NOMO-1 (cell line): ENCODE measurements around the gene ROMO1.
A peak's percentile ranks its signal among the peaks of the same experiment; 100 is the strongest.
"Not testable (repeated sequence)": the region's sequence is repeated elsewhere in the genome, so short reads cannot be mapped to it uniquely, and the experiment has no call there.

Source experiments
- DNase-seq, 2 experiments: peaks; one replicate each; lab custom pipeline; 2025; ENCODE audit not compliant: unreplicated experiment in 2 of 2; lab: John Stamatoyannopoulos, UW

Gene ROMO1

DNA sequence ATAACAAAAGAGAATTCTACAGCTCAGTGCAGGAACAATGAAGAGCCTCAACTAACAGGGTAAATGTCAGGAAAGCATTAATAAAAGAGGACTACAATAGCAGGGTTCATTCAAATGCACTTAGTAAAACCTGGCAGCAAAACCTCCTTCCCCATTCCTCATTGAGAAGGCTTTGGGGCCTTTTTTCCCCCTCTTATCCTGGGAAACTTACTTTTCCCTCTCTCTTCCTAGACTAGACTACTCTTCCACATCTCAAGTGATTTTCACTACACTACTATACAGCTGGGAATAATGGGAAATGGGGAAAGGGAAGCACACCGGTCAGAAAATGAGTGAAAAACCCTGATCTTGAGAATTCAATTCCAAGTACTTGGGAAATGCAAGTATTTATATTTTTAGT, 10.1 kb downstream of the ROMO1 start:
- DNase-seq, result no peak

DNA sequence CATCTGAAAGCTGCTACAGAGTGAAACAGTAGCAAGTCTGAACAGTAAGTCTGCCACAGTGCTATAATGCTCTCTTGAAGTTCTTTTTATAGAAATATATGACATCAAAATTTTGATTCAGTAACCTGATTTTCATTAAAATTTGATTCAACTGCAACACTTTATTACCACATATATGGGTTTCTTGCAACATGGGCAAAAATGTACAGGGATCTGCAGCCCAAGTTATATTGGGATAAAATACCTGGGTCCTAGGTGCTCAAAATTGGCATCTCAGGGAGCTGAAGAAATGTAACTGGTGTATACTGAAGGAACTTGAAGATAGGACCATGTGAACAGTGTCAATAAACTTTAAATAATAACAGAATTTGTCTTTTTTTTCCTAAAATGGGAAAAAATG, 10.8 kb downstream of the ROMO1 start:
- DNase-seq, result no peak

DNA sequence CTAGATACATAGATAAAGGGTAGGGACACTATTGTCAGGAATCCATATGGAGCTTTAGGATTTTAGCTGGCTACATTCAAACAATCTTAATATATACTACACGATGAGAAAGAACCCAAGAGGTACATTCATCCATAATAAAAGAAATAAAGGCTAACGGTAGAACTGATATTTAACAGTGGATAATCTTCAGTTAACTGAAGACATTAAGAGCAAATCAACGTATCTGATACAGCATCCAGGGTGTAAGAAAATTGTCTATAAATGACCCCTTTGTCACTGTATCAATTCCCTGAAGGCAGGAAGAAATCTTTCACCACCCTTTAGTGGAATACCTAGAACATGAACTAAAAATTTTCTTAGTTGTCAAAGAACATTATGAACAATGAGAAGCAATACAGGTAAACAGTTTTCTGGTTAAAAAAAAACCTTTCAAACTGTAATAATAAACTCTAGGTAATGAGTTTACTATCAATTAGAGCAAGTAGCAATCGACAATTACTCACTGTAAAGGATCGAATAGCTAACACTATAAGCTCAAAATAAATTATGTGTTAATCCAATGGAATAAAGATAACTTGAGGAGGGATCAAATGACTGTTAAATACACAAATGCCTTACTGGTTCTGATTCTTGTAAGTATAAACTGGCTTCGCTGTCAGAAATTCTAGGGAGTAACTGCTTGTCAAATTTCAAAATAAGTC, 11.8 kb downstream of the ROMO1 start:
- no peak for DNase-seq

DNA sequence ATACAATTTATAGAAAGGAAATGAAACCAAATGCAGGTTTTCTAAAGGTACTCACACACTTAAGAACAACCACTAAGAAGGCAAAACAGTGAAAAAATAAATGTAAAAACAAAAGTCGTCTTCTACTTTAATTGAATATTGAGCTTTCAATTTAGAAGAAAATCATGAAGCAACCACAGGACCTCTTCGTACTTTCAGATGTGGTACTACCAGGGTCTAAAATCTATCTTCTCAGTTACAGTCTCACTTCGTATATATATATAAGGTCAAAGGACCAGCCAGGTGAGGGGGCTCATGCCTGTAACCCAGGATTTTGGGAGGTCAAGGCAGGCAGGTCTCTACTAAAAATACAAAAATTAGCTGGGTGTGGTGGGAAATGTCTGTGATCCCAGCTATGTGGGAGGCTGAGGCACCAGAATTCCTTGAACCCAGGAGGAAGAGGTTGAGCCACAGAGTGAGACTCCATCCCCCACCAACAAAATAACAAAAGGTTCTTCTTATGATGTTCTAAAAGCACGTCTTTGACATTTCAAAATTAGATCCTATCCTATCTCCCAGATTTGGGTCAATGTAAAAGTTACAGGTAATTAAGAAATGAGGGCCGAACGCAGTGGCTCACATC, 12.5 kb downstream of the ROMO1 start:
- DNase-seq, result no peak

DNA sequence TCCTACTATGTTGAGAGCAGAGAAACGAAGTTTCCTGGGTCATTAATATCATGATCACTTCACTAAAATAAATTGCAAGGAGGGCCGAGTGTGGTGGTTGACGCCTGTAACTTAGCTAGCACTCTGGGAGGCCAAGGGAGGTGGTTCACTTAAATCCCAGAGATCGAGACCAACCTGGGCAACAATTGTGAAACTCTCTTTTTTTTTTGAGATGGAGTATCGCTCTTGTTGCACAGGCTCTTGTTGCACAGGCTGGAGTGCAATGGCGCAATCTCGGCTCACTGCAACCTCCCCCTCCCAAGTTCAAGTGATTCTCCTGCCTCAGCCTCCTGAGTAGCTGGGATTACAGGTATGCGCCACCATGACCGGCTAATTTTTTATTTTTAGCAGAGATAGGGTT, 13.9 kb downstream of the ROMO1 start:
- DNase-seq, result not testable (repeated sequence)

DNA sequence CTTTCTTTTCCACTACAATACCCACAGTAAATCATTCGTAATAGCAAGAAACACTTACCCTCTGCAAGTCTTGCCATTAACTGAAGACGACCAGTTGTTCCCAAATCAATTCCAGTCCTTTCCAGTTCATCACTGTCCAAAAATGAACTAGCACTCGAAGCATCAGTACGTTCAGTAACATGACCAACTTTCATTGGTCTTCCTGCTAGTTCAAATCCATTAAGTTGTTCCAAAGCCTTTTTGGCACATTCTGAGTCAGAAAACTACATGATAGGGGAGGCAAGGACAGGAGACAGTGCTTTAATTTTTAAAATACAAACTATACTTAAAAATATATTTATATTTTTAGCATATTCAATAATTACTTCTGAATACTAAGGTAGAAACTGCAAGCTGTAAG, 14.9 kb downstream of the ROMO1 start:
- DNase-seq, result no peak

DNA sequence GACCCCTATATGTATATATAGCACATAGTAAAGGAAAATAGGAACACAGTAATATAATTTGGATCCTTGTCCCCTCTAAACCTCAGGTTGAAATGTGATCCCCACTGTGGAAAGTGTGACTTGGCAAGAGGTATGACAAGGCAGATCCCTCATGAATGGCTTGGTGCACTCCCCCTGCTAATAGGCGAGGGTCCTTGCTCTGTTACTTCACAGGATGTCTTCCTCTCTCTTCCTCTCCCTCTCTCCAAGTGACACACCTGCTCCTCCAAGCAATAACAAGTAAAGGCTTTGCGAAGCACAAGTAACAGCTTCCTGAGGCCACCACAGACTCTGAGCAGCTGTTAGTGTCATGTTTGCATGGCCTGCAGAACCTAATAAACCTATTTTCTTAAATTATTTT, 16.4 kb downstream of the ROMO1 start:
- no peak for DNase-seq

DNA sequence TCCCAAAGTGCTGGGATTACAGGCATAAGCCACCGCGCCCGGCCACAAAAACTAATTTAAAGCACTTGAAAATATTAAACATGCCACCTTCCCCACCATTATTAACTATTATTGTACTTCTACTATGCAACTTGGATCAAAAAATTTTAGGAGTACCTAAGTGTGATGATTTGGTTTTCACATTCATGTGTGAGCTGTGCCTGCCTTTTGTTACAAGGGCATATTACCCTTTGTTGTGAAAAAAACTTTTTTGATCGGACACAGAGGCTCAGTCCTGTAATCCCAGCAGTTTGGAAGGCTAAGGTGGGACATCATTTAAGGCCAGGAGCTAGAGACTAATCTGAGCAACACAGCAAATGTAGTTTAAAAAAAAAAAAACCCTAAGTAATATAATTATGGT, 17.1 kb downstream of the ROMO1 start:
- DNase-seq, result no peak

DNA sequence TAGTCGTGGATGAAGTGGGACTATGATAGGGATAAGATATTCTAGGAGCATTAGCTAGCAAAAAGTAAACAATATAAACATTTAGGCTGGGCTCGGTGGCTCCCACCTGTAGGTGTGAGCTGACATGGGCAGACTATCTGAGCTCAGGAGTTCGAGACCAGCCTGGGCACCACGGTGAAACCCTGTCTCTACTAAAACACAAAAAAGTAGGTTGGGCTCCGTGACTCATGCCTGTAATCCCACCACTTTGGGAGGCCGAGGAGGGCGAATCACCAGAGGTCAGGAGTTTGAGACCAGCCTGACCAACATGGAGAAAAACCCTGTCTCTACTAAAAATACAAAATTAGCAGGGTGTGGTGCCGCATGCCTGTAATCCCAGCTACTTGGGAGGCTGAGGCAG, 19.1 kb downstream of the ROMO1 start:
- not testable (repeated sequence) for DNase-seq

DNA sequence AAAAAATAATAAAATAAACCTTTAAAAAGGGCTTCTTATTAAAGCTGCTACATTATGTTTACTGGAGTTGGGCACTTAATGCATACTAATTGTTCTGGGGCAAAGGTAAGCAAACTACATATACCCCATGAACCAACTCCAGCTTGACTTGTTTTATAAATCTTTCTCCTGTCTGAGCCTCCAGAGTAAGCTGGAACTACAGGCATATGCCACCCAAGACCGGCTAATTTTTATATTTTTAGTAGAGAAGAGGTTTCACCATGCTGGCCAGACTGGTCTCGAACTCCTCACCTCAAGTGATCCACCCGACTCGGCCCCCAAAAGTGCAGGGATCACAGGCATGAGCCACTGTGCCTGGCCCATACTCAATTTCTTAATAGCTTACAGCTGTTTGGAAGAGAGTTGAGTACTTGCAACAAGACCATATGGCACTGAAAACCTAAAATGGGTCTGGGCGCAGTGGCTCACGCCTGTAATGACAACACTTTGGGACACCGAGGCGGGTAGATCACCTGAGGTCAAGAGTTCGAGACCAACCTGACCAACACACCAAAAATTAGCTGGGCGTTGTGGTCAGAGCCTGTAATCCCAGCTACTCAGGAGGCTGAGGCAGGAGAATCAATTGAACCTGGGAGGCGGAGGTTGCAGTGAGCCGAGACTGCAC, 19.9 kb downstream of the ROMO1 start:
- DNase-seq, result no peak

DNA sequence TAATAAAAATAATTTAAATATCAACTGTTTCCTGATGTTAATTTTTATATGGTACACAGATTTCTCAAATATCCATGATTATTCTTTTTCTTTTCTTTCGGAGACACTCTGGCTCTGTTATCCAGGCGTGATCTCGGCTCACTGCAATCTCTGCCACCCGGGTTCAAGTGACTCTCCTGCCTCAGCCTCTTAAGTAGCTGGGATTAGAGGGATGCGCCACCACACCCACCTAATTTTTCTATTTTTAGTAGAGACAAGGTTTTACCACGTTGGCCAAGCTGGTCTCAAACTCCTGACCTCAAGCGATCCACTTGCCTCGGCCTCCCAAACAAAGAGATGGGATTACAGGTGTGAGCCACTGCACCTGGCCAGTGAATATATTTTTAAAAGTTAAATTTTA, 20.5 kb downstream of the ROMO1 start:
- no peak for DNase-seq

DNA sequence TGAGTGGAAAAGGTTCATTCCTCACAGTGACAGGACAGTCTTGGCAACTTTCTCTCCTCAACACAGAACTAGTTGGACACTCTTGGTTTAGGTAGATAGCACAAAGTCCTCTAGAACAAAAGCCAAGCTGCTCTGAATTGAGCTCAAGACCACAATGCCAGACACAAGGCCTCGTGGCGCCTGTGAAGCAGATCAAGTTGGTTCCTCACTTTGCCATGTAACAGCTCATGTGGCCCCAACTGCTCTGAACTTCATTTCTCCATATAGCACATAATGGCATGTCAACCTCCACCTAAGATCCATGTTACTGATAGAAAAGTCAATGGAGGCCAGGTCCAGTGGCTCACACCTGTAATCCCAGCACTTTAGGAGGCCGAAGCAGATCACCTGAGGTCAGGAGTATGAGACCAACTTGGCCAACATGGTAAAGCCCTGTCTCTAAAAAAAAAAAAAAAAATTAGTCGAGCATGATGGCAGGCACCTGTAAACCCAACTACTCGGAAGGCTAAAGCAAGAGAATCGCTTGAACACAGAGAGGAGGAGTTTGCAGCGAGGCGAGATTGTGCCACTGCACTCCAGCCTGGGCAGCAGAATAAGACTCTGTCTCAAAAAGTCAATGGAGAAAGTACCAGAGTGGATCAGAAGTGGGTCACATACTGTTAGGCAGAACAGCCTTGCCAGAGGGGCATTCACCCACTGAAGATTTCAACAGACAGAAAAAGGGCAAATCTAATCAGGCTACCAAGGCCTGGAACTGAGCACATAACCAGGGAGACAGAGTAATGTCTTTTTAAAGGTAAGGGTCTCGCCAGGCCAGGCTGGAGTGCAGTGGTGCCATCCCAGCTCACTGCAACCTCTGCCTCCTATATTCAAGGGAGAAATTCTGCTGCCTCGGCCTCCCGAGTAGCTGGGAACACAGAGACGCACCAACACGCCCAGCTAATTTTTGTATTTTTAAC, 21.2 kb downstream of the ROMO1 start:
- no peak for DNase-seq

DNA sequence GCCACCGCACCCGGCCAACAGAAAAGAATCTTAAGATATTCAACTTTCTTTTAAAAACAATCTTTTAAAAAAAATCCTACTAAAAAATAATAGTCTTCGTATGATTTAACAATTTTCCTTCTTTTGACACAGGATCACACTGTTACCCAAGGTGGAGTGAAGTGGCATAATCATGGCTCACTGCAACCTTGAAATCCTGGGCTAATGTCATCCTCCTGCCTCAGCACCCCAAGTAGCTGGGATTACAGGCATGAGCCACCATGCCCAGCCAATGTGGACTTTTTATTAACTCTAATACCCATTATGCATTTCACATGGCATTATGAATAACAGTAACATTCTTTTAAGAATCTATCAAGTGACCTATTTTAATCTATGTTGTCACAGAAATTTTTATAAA, 22.0 kb downstream of the ROMO1 start:
- no peak for DNase-seq

DNA sequence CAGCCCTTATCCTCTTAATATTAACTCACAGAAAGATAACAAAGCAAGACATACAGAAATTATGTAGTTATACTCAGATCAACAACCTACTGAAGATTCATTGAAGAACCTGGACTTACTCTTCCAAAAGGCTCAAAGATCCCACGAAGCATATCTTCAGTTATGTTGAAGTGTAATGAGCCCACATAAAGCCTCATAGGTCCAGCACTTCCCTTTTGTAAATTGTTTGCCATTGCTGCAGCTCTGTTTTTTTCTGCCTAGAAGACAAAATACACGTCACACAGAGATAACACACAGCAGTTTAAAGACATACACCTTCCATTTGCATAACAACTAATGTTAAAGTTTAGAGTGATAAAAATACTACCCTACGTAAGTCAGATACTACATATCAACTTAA, 22.4 kb downstream of the ROMO1 start:
- DNase-seq, result no peak

DNA sequence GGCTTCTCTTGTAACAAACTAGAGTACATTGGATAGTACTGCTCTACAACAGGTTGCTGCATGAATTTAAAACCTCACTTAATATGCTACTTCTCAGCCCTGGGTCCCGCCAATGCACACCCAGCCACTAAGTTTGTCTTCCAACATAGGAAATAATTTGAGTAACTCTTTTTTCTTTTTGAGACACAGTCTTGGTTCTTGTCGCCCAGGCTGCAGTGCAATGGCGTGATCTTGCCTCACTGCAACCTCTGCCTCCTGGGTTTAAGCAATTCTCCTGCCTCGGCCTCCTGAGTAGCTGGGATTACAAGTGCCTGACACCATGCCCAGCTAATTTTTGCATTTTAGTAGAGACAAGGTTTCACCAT, 24.1 kb downstream of the ROMO1 start:
- DNase-seq, result not testable (repeated sequence)

DNA sequence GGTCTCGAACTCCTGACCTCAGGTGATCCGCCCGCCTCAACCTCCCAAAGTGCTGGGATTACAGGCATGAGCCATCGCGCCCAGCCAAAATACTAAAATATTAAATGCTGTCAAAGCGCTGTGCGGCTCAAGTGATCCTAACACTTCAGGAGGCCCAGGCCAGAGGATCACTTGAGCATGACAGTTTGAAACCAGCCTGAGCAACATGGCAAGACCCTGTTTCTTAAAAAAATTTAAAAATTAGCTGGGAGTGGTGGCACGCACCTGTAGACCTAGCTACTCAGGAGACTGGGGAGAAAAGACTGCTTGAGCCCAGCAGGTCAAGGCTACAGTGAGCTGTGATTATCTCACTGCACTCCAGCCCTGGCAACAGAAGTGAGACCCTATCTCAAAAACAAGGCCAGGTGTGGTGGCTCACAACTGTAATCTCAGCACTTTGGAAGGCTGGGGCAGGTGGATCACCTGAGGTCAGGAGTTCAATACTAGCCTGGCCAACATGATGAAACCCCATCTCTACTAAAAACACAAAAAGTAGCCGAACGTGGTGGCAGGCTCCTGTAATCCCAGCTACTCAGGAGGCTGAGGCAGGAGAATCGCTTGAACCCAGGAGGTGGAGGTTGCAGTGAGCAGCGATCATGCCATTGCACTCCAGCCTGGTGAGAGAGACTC, 24.6 kb downstream of the ROMO1 start:
- not testable (repeated sequence) for DNase-seq

DNA sequence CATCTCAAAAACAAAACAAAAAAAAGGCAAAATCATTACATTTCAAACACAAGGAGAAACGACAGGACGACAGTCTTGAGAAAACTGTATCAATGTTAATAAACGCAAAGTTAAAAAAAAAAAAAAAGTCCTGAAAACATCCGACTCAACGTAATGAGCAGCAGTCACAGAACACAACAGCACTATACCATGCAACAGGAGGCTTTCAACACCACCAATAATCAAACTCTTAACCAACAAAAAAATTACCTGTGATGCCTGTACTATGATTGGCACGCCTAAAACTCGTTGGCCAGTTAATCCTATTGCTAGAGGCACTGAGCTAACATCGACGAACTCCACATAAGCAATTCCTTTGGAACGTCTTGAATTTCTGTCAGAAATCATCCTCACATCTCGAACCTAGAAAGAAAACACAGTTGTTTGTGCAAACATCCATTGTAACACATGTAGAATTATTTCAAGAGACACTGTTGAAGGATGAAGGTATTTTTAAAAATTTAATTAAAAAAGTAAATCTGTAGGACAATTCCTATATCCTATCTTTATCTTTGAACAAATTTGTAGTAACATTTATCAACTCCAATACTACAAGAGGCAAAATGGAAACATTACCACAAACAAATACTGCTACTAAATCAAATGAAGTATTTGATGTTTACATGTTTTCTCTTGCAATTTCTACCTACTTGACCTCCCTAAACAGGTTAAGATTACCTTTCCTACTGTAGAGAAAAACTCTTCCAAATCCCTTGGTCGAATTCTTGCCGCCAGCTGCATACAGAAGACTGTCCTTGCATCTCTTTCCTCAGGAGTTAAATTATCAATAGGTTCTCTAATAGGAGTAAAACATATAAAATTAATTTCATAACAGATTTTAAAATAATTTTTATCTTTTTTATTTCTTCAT, 25.4 kb downstream of the ROMO1 start:
- no peak for DNase-seq

DNA sequence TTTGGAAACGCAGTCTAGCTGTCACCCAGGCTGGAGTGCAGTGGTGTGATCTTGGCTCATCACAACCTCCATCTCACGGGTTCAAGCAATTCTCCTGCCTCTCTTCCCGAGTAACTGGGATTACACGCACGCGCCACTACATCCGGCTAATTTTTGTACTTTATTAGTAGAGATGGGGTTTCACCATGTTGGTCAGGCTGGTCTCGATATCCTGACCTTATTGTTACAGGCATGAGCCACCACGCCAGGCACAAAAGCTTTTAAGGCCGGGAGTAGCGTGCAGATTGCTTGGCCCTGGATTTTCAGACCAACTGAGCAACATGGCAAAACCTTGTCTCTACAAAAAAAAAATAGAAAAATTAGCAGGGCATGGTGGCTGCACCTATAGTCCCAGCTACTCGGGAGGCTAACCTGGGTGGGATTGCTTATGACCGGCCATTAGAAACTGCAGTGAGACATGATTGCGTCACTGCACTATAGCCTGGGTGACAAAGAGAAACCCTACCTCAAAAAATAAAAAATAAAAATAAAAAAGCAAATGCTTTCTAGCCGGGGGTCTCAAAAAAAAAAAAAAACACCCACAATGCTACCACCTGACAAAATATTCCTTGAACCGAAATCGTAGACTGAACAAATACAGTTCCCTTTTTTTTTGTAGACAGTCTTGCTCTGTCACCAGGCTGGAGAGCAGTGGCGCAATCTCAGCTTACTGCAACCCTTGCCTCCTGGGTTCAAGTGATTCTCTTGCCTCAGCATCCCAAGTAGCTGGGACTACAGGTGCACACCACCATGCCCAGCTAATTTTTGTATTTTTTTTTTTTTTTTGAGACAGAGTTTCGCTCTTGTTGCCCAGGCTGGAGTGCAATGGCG, 27.9 kb downstream of the ROMO1 start:
- DNase-seq, result peak; percentile 21 to 43
